Uterus (tissue), 2 donors: ENCODE measurements around the gene WNT8A.

ENCODE experiments used
- CTCF ChIP-seq, 4 experiments: fragments of 200-600 bp in 2 of 4; fragments of 450-650 bp in 2 of 4; sonication (generic) in 2 of 4; IDR thresholded peaks; one replicate each; pipeline ENCODE4 v1.5.1; 2016 to 2019; ENCODE audit warnings: antibody characterized with exemption in 4 of 4, mild to moderate bottlenecking in 2 of 4, moderate library complexity in 1 of 4
- POLR2A ChIP-seq, 2 donors: fragments of 450-650 bp; IDR thresholded peaks; one replicate each; pipeline ENCODE4 v1.6.1; 2016; ENCODE audit warnings: antibody characterized with exemption in 2 of 2, mild to moderate bottlenecking in 1 of 2, moderate library complexity in 1 of 2

GRCh38 chr5:138051441-138052296 lies 32.2 kb upstream of the WNT8A start:
- TF ChIP-seq POLR2A (IDR thresholded peaks at IDR 0.05) (no peak), CTCF (IDR thresholded peaks at IDR 0.05) (no peak)
